ENCODE data around the gene GINS3.

The GINS3 gene

GRCh38 chr16:58417035-58417434 lies 24.8 kb downstream of the GINS3 start:
- Histone ChIP-seq H3K27me3 (peaks cover 51% of the 10 kb centered on the region), H3K27ac (no peak overlapping the region), H3K4me3 (ENCODE audit: low read depth in 1 of 2, low read length in 1 of 2) (no peak overlapping the region), H3K9me3 (no peaks in the 10 kb centered on the region), H3K36me3 (no peaks in the 10 kb centered on the region), H3K4me1 (ENCODE audit: control insufficient read depth in 1 of 2, insufficient read depth in 1 of 2, low read depth in 1 of 2, low read length in 1 of 2) (no peaks in the 10 kb centered on the region)
- TF ChIP-seq CTCF (IDR thresholded peaks at IDR 0.05), result no peak

GRCh38 chr16:58417600-58417999 lies 25.3 kb downstream of the GINS3 start:
- Histone ChIP-seq H3K27me3 (peaks cover 57% of the 10 kb centered on the region), H3K4me3 (ENCODE audit: low read depth in 1 of 2, low read length in 1 of 2) (no peak overlapping the region), H3K4me1 (ENCODE audit: control insufficient read depth in 1 of 2, insufficient read depth in 1 of 2, low read depth in 1 of 2, low read length in 1 of 2) (no peaks in the 10 kb centered on the region), H3K9me3 (no peaks in the 10 kb centered on the region), H3K27ac (no peak overlapping the region), H3K36me3 (no peaks in the 10 kb centered on the region)
- TF ChIP-seq CTCF (IDR thresholded peaks at IDR 0.05), result no peak

GRCh38 chr16:58418026-58418425 lies 25.8 kb downstream of the GINS3 start:
- Histone ChIP-seq H3K36me3 (no peaks in the 10 kb centered on the region), H3K27me3 (peaks cover 61% of the 10 kb centered on the region), H3K4me1 (ENCODE audit: control insufficient read depth in 1 of 2, insufficient read depth in 1 of 2, low read depth in 1 of 2, low read length in 1 of 2) (no peaks in the 10 kb centered on the region), H3K9me3 (no peaks in the 10 kb centered on the region), H3K27ac (no peak overlapping the region), H3K4me3 (ENCODE audit: low read depth in 1 of 2, low read length in 1 of 2) (no peak overlapping the region)
- TF ChIP-seq CTCF (IDR thresholded peaks at IDR 0.05), result no peak

- H3K27me3 ChIP-seq, result peaks cover 67% of the 10 kb centered on the region
- H3K4me3 ChIP-seq (ENCODE audit: low read depth in 1 of 2, low read length in 1 of 2), result no peak overlapping the region
- no peaks in the 10 kb centered on the region for H3K4me1 ChIP-seq (ENCODE audit: control insufficient read depth in 1 of 2, insufficient read depth in 1 of 2, low read depth in 1 of 2, low read length in 1 of 2)
- no peak overlapping the region for H3K27ac ChIP-seq
- no peaks in the 10 kb centered on the region for H3K9me3 ChIP-seq
- TF ChIP-seq CTCF (IDR thresholded peaks at IDR 0.05), result no peak
- H3K36me3 ChIP-seq, result no peaks in the 10 kb centered on the region
Measured at GRCh38 chr16:58418601-58419000, 26.3 kb downstream of the GINS3 start.

- no peak overlapping the region for H3K4me3 ChIP-seq (ENCODE audit: low read depth in 1 of 2, low read length in 1 of 2)
- no peaks in the 10 kb centered on the region for H3K4me1 ChIP-seq (ENCODE audit: control insufficient read depth in 1 of 2, insufficient read depth in 1 of 2, low read depth in 1 of 2, low read length in 1 of 2)
- no peak overlapping the region for H3K27ac ChIP-seq
- peaks cover 75% of the 10 kb centered on the region for H3K27me3 ChIP-seq
- no peaks in the 10 kb centered on the region for H3K9me3 ChIP-seq
- no peaks in the 10 kb centered on the region for H3K36me3 ChIP-seq
- TF ChIP-seq CTCF (IDR thresholded peaks at IDR 0.05), result no peak
Measured at GRCh38 chr16:58419241-58419990, 27.1 kb downstream of the GINS3 start.
